HCT116 (cell line): ENCODE measurements around the gene TAX1BP1.

Source experiments
- CTCF ChIP-seq, 3 experiments: fragments of 200-600 bp in 1 of 3; sonication (generic) in 1 of 3; IDR thresholded peaks in 2 of 3; conservative IDR thresholded peaks in 1 of 3; 2 replicates each; pipeline ENCODE4 v1.5.1; 2012 to 2017; ENCODE audit warnings: low read depth in 2 of 3, low read length in 2 of 3, antibody characterized with exemption in 1 of 3, borderline replicate concordance in 1 of 3, control low read depth in 1 of 3, mild to moderate bottlenecking in 1 of 3, mixed read lengths in 1 of 3, mixed run types in 1 of 3, moderate library complexity in 1 of 3; ENCODE audit not compliant: insufficient read depth in 1 of 3
- POLR2A ChIP-seq: IDR thresholded peaks from 2 replicates; pipeline ENCODE4 v1.7.0; 2011; ENCODE audit warnings: borderline replicate concordance; ENCODE audit not compliant: insufficient read depth, insufficient read length; ENCODE audit errors: extremely low read depth
- POLR2AphosphoS5 ChIP-seq: IDR thresholded peaks from 2 replicates; pipeline ENCODE4 v1.6.1; 2011; ENCODE audit warnings: mild to moderate bottlenecking, low read depth, low read length, moderate library complexity
- SIN3A ChIP-seq: IDR thresholded peaks from 2 replicates; pipeline ENCODE4 v1.6.1; 2012; ENCODE audit warnings: low read depth
- SP1 ChIP-seq: IDR thresholded peaks from 2 replicates; pipeline ENCODE4 v1.6.1; 2012; ENCODE audit warnings: low read depth

GRCh38 chr7:27740449-27741086 lies 606 bp downstream of the TAX1BP1 start:
- TF ChIP-seq CTCF (IDR thresholded peaks at IDR 0.05 in 2 of 3, conservative IDR thresholded peaks at IDR 0.05 in 1 of 3; ENCODE audit: borderline replicate concordance in 1 of 3, insufficient read depth in 1 of 3, low read depth in 2 of 3, low read length in 2 of 3) (no peak), SP1 (peak; percentile 45), POLR2AphosphoS5 (peak; percentile 75), POLR2A (no peak), SIN3A (peak; percentile 68)
